Psoas muscle (tissue), 8 donors: ENCODE data around the gene TBCD. TPM values are rescaled to one million over a fixed set of nuclear protein-coding genes. Genes with fewer than 3 reads are reported as not detected.

ENCODE experiments used
- ATAC-seq, 4 donors: fragments of 200-7000 bp; cut with Tn5 transposase; one replicate each; pipeline ENCODE4 v1.9.1; 2020; ENCODE audit warnings: moderate library complexity in 3 of 4, mild to moderate bottlenecking in 2 of 4
- DNase-seq, 2 donors: peaks; one replicate each; pipeline ENCODE4 v3.0.0-alpha.2; 2020
- H3K27ac ChIP-seq: fragments of 200-600 bp; one replicate; pipeline ENCODE4 v1.8.0; 2022
- H3K27me3 ChIP-seq, 3 donors: fragments of 200-600 bp in 1 of 3; one replicate each; pipeline versions ENCODE4 v1.6.1 to v1.8.0; 2013 to 2022; ENCODE audit warnings: low read length in 2 of 3, mild to moderate bottlenecking in 2 of 3, moderate library complexity in 1 of 3; ENCODE audit not compliant: insufficient read depth in 3 of 3
- H3K36me3 ChIP-seq, 2 donors: fragments of 200-600 bp in 1 of 2; one replicate each; pipeline versions ENCODE4 v1.6.1 to v1.8.0; 2013 to 2022; ENCODE audit warnings: low read depth in 1 of 2, mild to moderate bottlenecking in 1 of 2, moderate library complexity in 1 of 2; ENCODE audit not compliant: insufficient read depth in 1 of 2
- H3K4me1 ChIP-seq: fragments of 200-600 bp; one replicate; pipeline ENCODE4 v1.8.0; 2022
- H3K4me3 ChIP-seq: fragments of 200-600 bp; one replicate; pipeline ENCODE4 v1.8.0; 2022; ENCODE audit warnings: mild to moderate bottlenecking
- H3K9me3 ChIP-seq: fragments of 200-600 bp; one replicate; pipeline ENCODE4 v1.8.0; 2022
- CTCF ChIP-seq: fragments of 200-600 bp; IDR thresholded peaks from one replicate; pipeline ENCODE4 v1.8.0; 2022; ENCODE audit warnings: antibody characterized with exemption
- WGBS, 3 donors: extraction: QIAGEN DNeasy Blood & Tissue Kit; methylation state at CpG; one replicate each; pipeline versions ENCODE4 v1.1.6 to v1.1.7; 2013; 5-methylcytosine and 5-hydroxymethylcytosine counted together
- intact Hi-C, 2 donors: fragments of 100-400 bp; cut with DNase I; formaldehyde crosslinking; loops; one replicate each; pipeline versions ENCODE4 v1.11.0 to v1.14.2; 2022
- polyA plus RNA-seq, 3 donors: library from polyadenylated mRNA; stranded (reverse); fragments of 200-250 nt; gene quantifications; one replicate each; pipeline ENCODE4 v1.2.3, GENCODE V29; 2013
- total RNA-seq, 4 donors: library from RNA; stranded (reverse); fragmentation: NEBNext Ultra II Directional in 2 of 4; extraction: Animal tissue kit (Norgen Biotek cat#: 25700) in 2 of 4; gene quantifications; one replicate each; pipeline versions ENCODE4 v1.2.1 to v1.2.4, GENCODE V29; 2021 to 2023
- donor health status: healthy with polysubstance abuse.
- donor health status: DM: no; HTN: no; CAD: no; lungs with moderate emphysema.
- donor health status: Bipolar disorder and iron deficiency.
- donor health status: healthy.
- donor health status: DM: yes; HTN: yes; CAD: no.
- donor health status: DM: no; HTN: no; CAD: no.
- donor health status: DM: no; HTN: no; CAD: no.
- donor health status: DM: yes; HTN: yes; CAD: no.

The TBCD gene
- total and polyA plus RNA-seq, 7 donors: 28.2 to 65.0 (median 36.5) TPM

- peak; percentile 44 for TF ChIP-seq CTCF
- Histone ChIP-seq H3K27me3 (no peaks in the 10 kb centered on the region), H3K9me3 (no peaks in the 10 kb centered on the region), H3K4me1 (peaks cover 10% of the 10 kb centered on the region), H3K36me3 (no peaks in the 10 kb centered on the region), H3K27ac (peak overlapping the region; percentile 48), H3K4me3 (no peak overlapping the region)
- intact Hi-C loops: loop anchor here (1.0 to 10.0 kb wide), 3 partner anchors 131 to 249 kb away; no protein-coding TSS in a partner anchor
- 89 to 91% (median 90%) methylated on average over 44 of the region's 44 CpGs for WGBS, 3 donors
- ATAC-seq (peak; percentile 43 to 74 (median 59)), DNase-seq (peak; percentile 39 to 74)
Observed at GRCh38 chr17:82913304-82914043, 161.6 kb downstream of the TBCD start.

DNA sequence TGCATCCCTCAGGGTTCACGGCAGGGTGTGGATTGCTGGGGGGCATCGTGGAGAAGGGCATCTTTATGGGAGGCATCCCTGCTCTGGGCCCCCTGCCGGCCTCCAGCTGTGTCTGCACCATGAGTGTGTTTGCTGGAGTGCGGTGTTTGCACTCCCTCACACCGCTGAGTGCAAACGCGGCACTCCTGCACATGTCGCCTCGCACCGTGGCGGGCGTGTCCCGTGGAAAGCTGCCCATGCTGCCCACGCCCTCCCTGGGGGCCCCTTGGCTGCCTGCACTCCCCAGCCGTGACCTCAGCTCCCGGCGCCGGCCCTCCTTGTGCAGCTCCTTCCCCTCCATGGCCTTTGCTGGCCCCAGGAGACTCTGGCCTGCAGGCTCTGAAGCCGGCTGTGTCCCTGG lies 162.5 kb downstream of the TBCD start:
- intact Hi-C loops: loop anchor here in 1 of 2 donors (2.0 to 10.0 kb wide), 2 partner anchors 134 to 250 kb away; no protein-coding TSS in a partner anchor
- peak; percentile 44 for TF ChIP-seq CTCF
- ATAC-seq (peak in 3 of 4 donors; percentile 20 to 32 (median 23)), DNase-seq (peak in 1 of 2 donors; percentile 48)
- WGBS, 3 donors: 34 to 39% (median 38%) methylated on average over 18 to 19 of the region's 19 CpGs
- Histone ChIP-seq H3K27ac (no peak overlapping the region), H3K27me3 (no peaks in the 10 kb centered on the region), H3K4me1 (peaks cover 10% of the 10 kb centered on the region), H3K36me3 (no peaks in the 10 kb centered on the region), H3K4me3 (no peak overlapping the region), H3K9me3 (no peaks in the 10 kb centered on the region)

GRCh38 chr17:82915010-82915756 lies 163.3 kb downstream of the TBCD start:
- Histone ChIP-seq H3K4me3 (no peak overlapping the region), H3K4me1 (peaks cover 10% of the 10 kb centered on the region), H3K27ac (no peak overlapping the region), H3K36me3 (no peaks in the 10 kb centered on the region), H3K27me3 (no peaks in the 10 kb centered on the region), H3K9me3 (no peaks in the 10 kb centered on the region)
- ATAC-seq (no peak), DNase-seq (no peak)
- WGBS, 3 donors: 92 to 94% (median 92%) methylated on average over 32 of the region's 32 CpGs
- TF ChIP-seq CTCF: no peak
- intact Hi-C loops: loop anchor here in 1 of 2 donors (2.0 to 10.0 kb wide), 2 partner anchors 134 to 250 kb away; no protein-coding TSS in a partner anchor

GRCh38 chr17:82915757-82916027 lies 163.8 kb downstream of the TBCD start:
- DNase-seq (no peak), ATAC-seq (no peak)
- Histone ChIP-seq H3K9me3 (no peaks in the 10 kb centered on the region), H3K36me3 (no peaks in the 10 kb centered on the region), H3K27me3 (no peaks in the 10 kb centered on the region), H3K27ac (no peak overlapping the region), H3K4me1 (peaks cover 10% of the 10 kb centered on the region), H3K4me3 (no peak overlapping the region)
- 88 to 94% (median 93%) methylated on average over 11 of the region's 11 CpGs for WGBS, 3 donors
- TF ChIP-seq CTCF: no peak
- intact Hi-C loops: loop anchor here in 1 of 2 donors (2.0 to 10.0 kb wide), 2 partner anchors 135 to 251 kb away; no protein-coding TSS in a partner anchor
